H9 (cell line): ENCODE results near the gene PRTFDC1. TPM values are rescaled to one million over a fixed set of nuclear protein-coding genes. Genes with fewer than 3 reads are reported as not detected.

Experiments
- DNase-seq: peaks from one replicate; pipeline ENCODE4 v3.0.0-alpha.2; 2017
- H2AFZ ChIP-seq: one replicate; pipeline ENCODE4 v1.6.1; 2013; ENCODE audit warnings: mild to moderate bottlenecking, low read length, control low read depth, moderate library complexity
- H2AK5ac ChIP-seq: 2 replicates; pipeline ENCODE4 v1.6.1; 2013; ENCODE audit warnings: low read length, control low read depth, mixed read lengths; ENCODE audit not compliant: insufficient read length
- H2BK120ac ChIP-seq: one replicate; pipeline ENCODE4 v1.6.1; 2013; ENCODE audit warnings: low read depth, mild to moderate bottlenecking, low read length, control low read depth, inconsistent platforms; ENCODE audit not compliant: poor library complexity, severe bottlenecking
- H2BK12ac ChIP-seq: 2 replicates; pipeline ENCODE4 v1.6.1; 2013; ENCODE audit warnings: low read length, control low read depth, mixed read lengths, low read depth; ENCODE audit not compliant: insufficient read length
- H2BK15ac ChIP-seq: 2 replicates; pipeline ENCODE4 v1.6.1; 2013; ENCODE audit warnings: low read depth, low read length, control low read depth
- H2BK20ac ChIP-seq: one replicate; pipeline ENCODE4 v1.6.1; 2013; ENCODE audit warnings: low read depth, mild to moderate bottlenecking, low read length, control low read depth, inconsistent platforms; ENCODE audit not compliant: poor library complexity, severe bottlenecking
- H2BK5ac ChIP-seq: 2 replicates; pipeline ENCODE4 v1.6.1; 2013; ENCODE audit warnings: low read length, control low read depth, mixed read lengths; ENCODE audit not compliant: insufficient read length
- H3K14ac ChIP-seq: 2 replicates; pipeline ENCODE4 v1.6.1; 2013; ENCODE audit warnings: low read length, control low read depth; ENCODE audit not compliant: insufficient read depth
- H3K18ac ChIP-seq: 2 replicates; pipeline ENCODE4 v1.6.1; 2013; ENCODE audit warnings: low read depth, mild to moderate bottlenecking, mixed read lengths, low read length, control low read depth; ENCODE audit not compliant: insufficient read length
- H3K23ac ChIP-seq: 2 replicates; pipeline ENCODE4 v1.6.1; 2013; ENCODE audit warnings: low read length, control low read depth, mixed read lengths, low read depth; ENCODE audit not compliant: insufficient read length
- H3K23me2 ChIP-seq: 2 replicates; pipeline ENCODE4 v1.6.1; 2013; ENCODE audit warnings: low read depth, mild to moderate bottlenecking, mixed read lengths, low read length, control low read depth; ENCODE audit not compliant: insufficient read length, poor library complexity, severe bottlenecking
- H3K27ac ChIP-seq: 2 replicates; pipeline ENCODE4 v1.5.1; 2013; ENCODE audit warnings: low read length, control low read depth, mixed read lengths, low read depth; ENCODE audit not compliant: insufficient read length
- H3K27me3 ChIP-seq: 2 replicates; pipeline ENCODE4 v1.6.1; 2013; ENCODE audit warnings: low read length, control low read depth, inconsistent platforms; ENCODE audit not compliant: insufficient read depth
- H3K4ac ChIP-seq: 2 replicates; pipeline ENCODE4 v1.6.1; 2013; ENCODE audit warnings: low read depth, mild to moderate bottlenecking, control low read depth, inconsistent platforms, low read length, moderate library complexity
- H3K4me1 ChIP-seq: 2 replicates; pipeline ENCODE4 v1.6.1; 2013; ENCODE audit warnings: low read length, control low read depth, inconsistent platforms; ENCODE audit not compliant: insufficient read depth
- H3K4me2 ChIP-seq: 2 replicates; pipeline ENCODE4 v1.6.1; 2013; ENCODE audit warnings: low read length, control low read depth, mixed read lengths; ENCODE audit not compliant: insufficient read length, insufficient read depth
- H3K56ac ChIP-seq: 2 replicates; pipeline ENCODE4 v1.6.1; 2013; ENCODE audit warnings: low read depth, mild to moderate bottlenecking, mixed read lengths, low read length, control low read depth; ENCODE audit not compliant: insufficient read length
- H3K79me1 ChIP-seq: 2 replicates; pipeline ENCODE4 v1.6.1; 2013; ENCODE audit warnings: low read depth, mild to moderate bottlenecking, moderate library complexity, low read length, control low read depth, inconsistent platforms; ENCODE audit not compliant: insufficient read depth, poor library complexity, severe bottlenecking
- H3K79me2 ChIP-seq: 2 replicates; pipeline ENCODE4 v1.6.1; 2013; ENCODE audit warnings: low read length, control low read depth, inconsistent platforms; ENCODE audit not compliant: insufficient read depth
- H3K9ac ChIP-seq: 2 replicates; pipeline ENCODE4 v1.6.1; 2013; ENCODE audit warnings: low read length, control low read depth, mixed read lengths; ENCODE audit not compliant: insufficient read length; ENCODE audit errors: extremely low read depth
- H3K9me3 ChIP-seq: one replicate; pipeline ENCODE4 v1.6.1; 2013; ENCODE audit warnings: low read depth, low read length, inconsistent platforms; ENCODE audit not compliant: control insufficient read depth
- H3T11ph ChIP-seq: one replicate; pipeline ENCODE4 v1.6.1; 2013; ENCODE audit warnings: mild to moderate bottlenecking, low read length, control low read depth, inconsistent platforms
- H4K20me1 ChIP-seq: one replicate; pipeline ENCODE4 v1.6.1; 2013; ENCODE audit not compliant: control insufficient read depth, insufficient read length, insufficient read depth
- H4K5ac ChIP-seq: 2 replicates; pipeline ENCODE4 v1.6.1; 2013; ENCODE audit warnings: low read depth, mild to moderate bottlenecking, mixed read lengths, low read length, control low read depth; ENCODE audit not compliant: insufficient read length
- H4K8ac ChIP-seq: replicated peaks from 2 replicates; pipeline ENCODE4 v1.6.1; 2013; ENCODE audit warnings: low read length, control low read depth, mixed read lengths, low read depth; ENCODE audit not compliant: insufficient read length
- H4K91ac ChIP-seq: 2 replicates; pipeline ENCODE4 v1.6.1; 2013; ENCODE audit warnings: low read depth, mild to moderate bottlenecking, moderate library complexity, mixed read lengths, low read length, control low read depth; ENCODE audit not compliant: insufficient read length
- H3K27ac Mint-ChIP-seq, 3 experiments: 2 replicates in 2 of 3; 3 replicates in 1 of 3; pipeline ENCODE4 v1.8.0; 2020 to 2021; ENCODE audit warnings: mixed read lengths in 3 of 3, mild to moderate bottlenecking in 1 of 3, moderate library complexity in 1 of 3
- H3K27me3 Mint-ChIP-seq: 2 replicates; pipeline ENCODE4 v1.8.0; 2021; ENCODE audit warnings: low read depth, mild to moderate bottlenecking, moderate library complexity, mixed read lengths
- H3K36me3 Mint-ChIP-seq, 3 experiments: 2 replicates in 2 of 3; 3 replicates in 1 of 3; pipeline ENCODE4 v1.8.0; 2020 to 2021; ENCODE audit warnings: low read depth in 3 of 3, mixed read lengths in 3 of 3; ENCODE audit not compliant: insufficient read depth in 1 of 3
- H3K4me1 Mint-ChIP-seq, 2 experiments: 2 replicates each; pipeline ENCODE4 v1.8.0; 2020; ENCODE audit warnings: mixed read lengths in 2 of 2
- H3K4me3 Mint-ChIP-seq, 2 experiments: 2 replicates in 1 of 2; 3 replicates in 1 of 2; pipeline ENCODE4 v1.8.0; 2020 to 2021; ENCODE audit warnings: mild to moderate bottlenecking in 2 of 2, mixed read lengths in 2 of 2, moderate library complexity in 1 of 2
- H3K9me3 Mint-ChIP-seq, 2 experiments: 2 replicates in 1 of 2; 3 replicates in 1 of 2; pipeline ENCODE4 v1.8.0; 2020; ENCODE audit warnings: mild to moderate bottlenecking in 2 of 2, mixed read lengths in 2 of 2, moderate library complexity in 1 of 2
- CTCF ChIP-seq: fragments of 200-600 bp; sonication (generic); conservative IDR thresholded peaks from 3 replicates; pipeline ENCODE4 v1.8.0; 2021; ENCODE audit warnings: antibody characterized with exemption, mild to moderate bottlenecking
- WGBS: extraction: QIAGEN DNeasy Blood & Tissue Kit; methylation state at CpG from one replicate; pipeline ENCODE4 v1.1.7; 2013; ENCODE audit warnings: missing lambda C conversion rate, low lambda C conversion rate, mixed read lengths; ENCODE audit not compliant: insufficient read length; ENCODE audit errors: extremely low coverage; 5-methylcytosine and 5-hydroxymethylcytosine counted together
- total RNA-seq: library from RNA; stranded (reverse); gene quantifications from 2 replicates; pipeline ENCODE4 v1.2.1, GENCODE V29; 2021

Gene PRTFDC1
- total RNA-seq, 1 experiment from 2014 or later: 7.5 TPM

GRCh38 chr10:24914148-24914547, 38.3 kb downstream of the PRTFDC1 start:
- Histone ChIP-seq H3K4ac (no peak overlapping the region), H3K14ac (no peak overlapping the region), H2BK120ac (no peak overlapping the region), H3K23me2 (no peaks in the 10 kb centered on the region), H2BK15ac (no peak overlapping the region), H3K27me3 (no peaks in the 10 kb centered on the region), H3K79me2 (no peaks in the 10 kb centered on the region), H3K9me3 (no peaks in the 10 kb centered on the region), H2BK20ac (no peak overlapping the region), H2BK12ac (no peak overlapping the region), H3K27ac (no peak overlapping the region), H3K4me2 (no peak overlapping the region), H3K56ac (no peak overlapping the region), H3K4me1 (no peaks in the 10 kb centered on the region), H4K8ac (no peak overlapping the region), H4K5ac (no peak overlapping the region), H4K91ac (no peak overlapping the region), H3K9ac (no peak overlapping the region), H3K79me1 (peaks cover 3% of the 10 kb centered on the region), H3T11ph (no peak overlapping the region), H2AFZ (no peak overlapping the region), H3K23ac (no peak overlapping the region), H3K18ac (no peak overlapping the region), H2AK5ac (no peak overlapping the region), H2BK5ac (no peak overlapping the region), H4K20me1 (no peaks in the 10 kb centered on the region)
- TF ChIP-seq CTCF: no peak
- DNase-seq: no peak
- no peak overlapping the region for H3K4me3 Mint-ChIP-seq
- H3K36me3 Mint-ChIP-seq: peaks cover 0 to 1% (median 0%) of the 10 kb centered on the region in 3 experiments; a peak in 1 of 7 replicates
- WGBS: no CpG with 5 or more reads among the region's 1 CpG
- H3K27ac Mint-ChIP-seq: no peak overlapping the region
- H3K9me3 Mint-ChIP-seq: no peaks in the 10 kb centered on the region; a peak in 1 of 5 replicates
- no peaks in the 10 kb centered on the region for H3K27me3 Mint-ChIP-seq
- H3K4me1 Mint-ChIP-seq: no peaks in the 10 kb centered on the region
